ENCODE data around the gene C14orf39.

DNA sequence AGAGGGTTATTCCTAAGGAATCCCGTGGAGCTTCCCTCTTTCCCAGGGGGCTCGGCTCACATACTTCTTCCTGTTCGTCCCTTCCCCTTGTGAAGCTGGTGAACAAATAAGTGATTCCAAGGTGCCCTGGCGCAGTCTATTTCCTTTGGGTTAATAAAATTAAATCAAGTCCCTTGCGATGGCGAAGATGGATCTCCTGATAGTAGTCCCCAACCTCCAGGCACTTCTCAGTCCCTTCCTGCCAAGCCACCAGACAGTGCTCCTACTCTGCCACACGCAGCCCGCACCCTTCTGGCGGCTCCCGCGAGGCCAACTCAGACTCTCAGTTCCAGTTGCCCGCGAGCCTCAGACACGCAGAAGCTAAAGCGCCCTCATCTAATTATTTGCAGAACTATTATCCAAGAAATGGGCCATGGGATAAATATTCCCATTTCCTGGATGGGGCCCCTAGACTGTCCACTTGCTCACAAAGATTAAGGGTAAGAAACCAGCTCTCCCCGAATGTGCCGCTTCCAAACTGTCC is 20.7 kb upstream of the C14orf39 start:
- TF ChIP-seq, protein P1, sequence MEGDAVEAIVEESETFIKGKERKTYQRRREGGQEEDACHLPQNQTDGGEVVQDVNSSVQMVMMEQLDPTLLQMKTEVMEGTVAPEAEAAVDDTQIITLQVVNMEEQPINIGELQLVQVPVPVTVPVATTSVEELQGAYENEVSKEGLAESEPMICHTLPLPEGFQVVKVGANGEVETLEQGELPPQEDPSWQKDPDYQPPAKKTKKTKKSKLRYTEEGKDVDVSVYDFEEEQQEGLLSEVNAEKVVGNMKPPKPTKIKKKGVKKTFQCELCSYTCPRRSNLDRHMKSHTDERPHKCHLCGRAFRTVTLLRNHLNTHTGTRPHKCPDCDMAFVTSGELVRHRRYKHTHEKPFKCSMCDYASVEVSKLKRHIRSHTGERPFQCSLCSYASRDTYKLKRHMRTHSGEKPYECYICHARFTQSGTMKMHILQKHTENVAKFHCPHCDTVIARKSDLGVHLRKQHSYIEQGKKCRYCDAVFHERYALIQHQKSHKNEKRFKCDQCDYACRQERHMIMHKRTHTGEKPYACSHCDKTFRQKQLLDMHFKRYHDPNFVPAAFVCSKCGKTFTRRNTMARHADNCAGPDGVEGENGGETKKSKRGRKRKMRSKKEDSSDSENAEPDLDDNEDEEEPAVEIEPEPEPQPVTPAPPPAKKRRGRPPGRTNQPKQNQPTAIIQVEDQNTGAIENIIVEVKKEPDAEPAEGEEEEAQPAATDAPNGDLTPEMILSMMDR (IDR thresholded peaks at IDR 0.05): no peak
- no peak for TF ChIP-seq POLR2A (IDR thresholded peaks at IDR 0.05)
